H1 (cell line): ENCODE results near the gene RMND5A. TPM values are rescaled to one million over a fixed set of nuclear protein-coding genes. Genes with fewer than 3 reads are reported as not detected.

ENCODE experiments used
- CTCF ChIA-PET: fragments of 300-600 bp; sonication (Branson Sonifier 250); formaldehyde crosslinking; loops from one replicate; lab custom pipeline; 2021; ENCODE audit not compliant: partially characterized antibody; lab: Charles Lee
- POLR2A ChIA-PET: fragments of 300-600 bp; sonication (Branson Sonifier 250); formaldehyde crosslinking; loops from one replicate; lab custom pipeline; 2021; ENCODE audit warnings: inconsistent platforms; ENCODE audit not compliant: partially characterized antibody; lab: Charles Lee
- DNase-seq, 2 experiments: peaks; one replicate each; pipeline versions ENCODE4 v3.0.0 to v3.0.0-alpha.2; 2010 to 2022; ENCODE audit warnings: low spot score in 2 of 2, low read depth in 1 of 2, mixed read lengths in 1 of 2
- FAIRE-seq: peaks from 2 replicates; lab custom pipeline; 2011; peaks lifted over from hg19 to GRCh38; lab: Jason Lieb, UNC
- H2AFZ ChIP-seq: 2 replicates; pipeline ENCODE4 v1.8.1; 2012; ENCODE audit warnings: low read length, inconsistent platforms
- H2AK5ac ChIP-seq: 2 replicates; pipeline ENCODE4 v1.6.1; 2013; ENCODE audit warnings: low read depth, low read length
- H2BK120ac ChIP-seq: replicated peaks from 2 replicates; pipeline ENCODE3; 2013; ENCODE audit warnings: low read depth, low read length, inconsistent platforms
- H2BK12ac ChIP-seq: 2 replicates; pipeline ENCODE4 v1.6.1; 2013; ENCODE audit warnings: low read depth, low read length
- H2BK15ac ChIP-seq: 2 replicates; pipeline ENCODE4 v1.6.1; 2013; ENCODE audit warnings: low read length
- H2BK20ac ChIP-seq: 2 replicates; pipeline ENCODE4 v1.6.1; 2013; ENCODE audit warnings: low read length
- H2BK5ac ChIP-seq: 2 replicates; pipeline ENCODE4 v1.6.1; 2013; ENCODE audit warnings: low read depth, low read length
- H3K14ac ChIP-seq: 2 replicates; pipeline ENCODE4 v1.6.1; 2013; ENCODE audit warnings: inconsistent platforms; ENCODE audit not compliant: insufficient read length
- H3K18ac ChIP-seq: 2 replicates; pipeline ENCODE4 v1.6.1; 2013; ENCODE audit warnings: low read length; ENCODE audit errors: extremely low read depth
- H3K23ac ChIP-seq: 2 replicates; pipeline ENCODE4 v1.6.1; 2013; ENCODE audit warnings: inconsistent platforms; ENCODE audit not compliant: insufficient read length
- H3K23me2 ChIP-seq: 2 replicates; pipeline ENCODE4 v1.6.1; 2013; ENCODE audit warnings: low read depth, low read length
- H3K27ac ChIP-seq: 2 replicates; pipeline ENCODE4 v1.6.1; 2011; ENCODE audit warnings: low read depth, low read length, inconsistent platforms
- H3K27me3 ChIP-seq, 4 experiments: replicated peaks in 1 of 4; 1 replicate in 1 of 4; 2 replicates in 3 of 4; pipeline versions ENCODE4 v1.6.1 to v1.8.1; 2011 to 2013; ENCODE audit warnings: low read length in 3 of 4, mild to moderate bottlenecking in 3 of 4, inconsistent platforms in 2 of 4, mixed read lengths in 2 of 4, moderate library complexity in 1 of 4; ENCODE audit not compliant: control insufficient read depth in 3 of 4, insufficient read depth in 3 of 4; ENCODE audit errors: extremely low read depth in 1 of 4
- H3K36me3 ChIP-seq, 4 experiments: 2 replicates each; pipeline versions ENCODE4 v1.6.1 to v1.8.1; 2011 to 2013; ENCODE audit warnings: mild to moderate bottlenecking in 4 of 4, low read length in 3 of 4, moderate library complexity in 2 of 4, control low read depth in 1 of 4, inconsistent platforms in 1 of 4; ENCODE audit not compliant: insufficient read depth in 4 of 4, control insufficient read depth in 2 of 4
- H3K4ac ChIP-seq: replicated peaks from 2 replicates; pipeline ENCODE3; 2013; ENCODE audit warnings: low read length, low read depth, mixed read lengths, inconsistent platforms; ENCODE audit not compliant: insufficient read length
- H3K4me1 ChIP-seq, 4 experiments: replicated peaks in 1 of 4; 1 replicate in 1 of 4; 2 replicates in 3 of 4; pipeline versions ENCODE4 v1.6.1 to v1.8.1; 2011 to 2013; ENCODE audit warnings: low read length in 3 of 4, inconsistent platforms in 2 of 4, mixed read lengths in 1 of 4; ENCODE audit not compliant: insufficient read depth in 4 of 4, control insufficient read depth in 3 of 4
- H3K4me2 ChIP-seq, 2 experiments: 2 replicates each; pipeline versions ENCODE4 v1.6.1 to v1.8.1; 2011 to 2013; ENCODE audit warnings: low read depth in 2 of 2, low read length in 2 of 2, control low read depth in 1 of 2, inconsistent platforms in 1 of 2, mild to moderate bottlenecking in 1 of 2; ENCODE audit not compliant: insufficient read depth in 1 of 2
- H3K4me3 ChIP-seq, 4 experiments: fragments of 200-600, 300-600 bp in 1 of 4; sonication (generic), shearing (Covaris generic), sonication (Bioruptor Twin) in 1 of 4; 2 replicates each; pipeline versions ENCODE4 v1.5.1 to v1.8.1; 2011 to 2016; ENCODE audit warnings: low read length in 4 of 4, low read depth in 3 of 4, control low read depth in 2 of 4, inconsistent platforms in 2 of 4, mild to moderate bottlenecking in 2 of 4, mixed read lengths in 1 of 4, moderate library complexity in 1 of 4; ENCODE audit not compliant: insufficient read depth in 2 of 4; ENCODE audit errors: extremely low read depth in 1 of 4
- H3K56ac ChIP-seq: replicated peaks from 2 replicates; pipeline ENCODE3; 2013; ENCODE audit warnings: low read depth, mild to moderate bottlenecking, mixed read lengths, low read length, inconsistent platforms; ENCODE audit not compliant: insufficient read length
- H3K79me1 ChIP-seq: 2 replicates; pipeline ENCODE4 v1.6.1; 2013; ENCODE audit warnings: low read depth, low read length, control low read depth
- H3K79me2 ChIP-seq, 2 experiments: 2 replicates each; pipeline versions ENCODE4 v1.6.1 to v1.8.1; 2012 to 2013; ENCODE audit warnings: low read length in 2 of 2, mild to moderate bottlenecking in 2 of 2, inconsistent platforms in 1 of 2; ENCODE audit not compliant: insufficient read depth in 2 of 2, control insufficient read depth in 1 of 2
- H3K9ac ChIP-seq, 4 experiments: replicated peaks in 1 of 4; 1 replicate in 1 of 4; 2 replicates in 3 of 4; pipeline versions ENCODE4 v1.6.1 to v1.8.1; 2011 to 2013; ENCODE audit warnings: low read depth in 3 of 4, low read length in 3 of 4, control low read depth in 2 of 4, mild to moderate bottlenecking in 2 of 4, moderate library complexity in 2 of 4, inconsistent platforms in 1 of 4; ENCODE audit errors: extremely low read depth in 1 of 4
- H3K9me3 ChIP-seq, 2 experiments: 2 replicates each; pipeline versions ENCODE4 v1.6.1 to v1.8.1; 2012 to 2013; ENCODE audit warnings: mild to moderate bottlenecking in 2 of 2, moderate library complexity in 2 of 2, control low read depth in 1 of 2, inconsistent platforms in 1 of 2, low read depth in 1 of 2, low read length in 1 of 2, mixed read lengths in 1 of 2; ENCODE audit not compliant: insufficient read depth in 2 of 2
- H4K20me1 ChIP-seq, 2 experiments: replicated peaks in 1 of 2; 2 replicates each; pipeline versions ENCODE3 to v1.8.1; 2011 to 2013; ENCODE audit warnings: inconsistent platforms in 2 of 2, low read length in 2 of 2, mild to moderate bottlenecking in 1 of 2; ENCODE audit not compliant: insufficient read depth in 2 of 2, control insufficient read depth in 1 of 2
- H4K5ac ChIP-seq: 2 replicates; pipeline ENCODE4 v1.6.1; 2013; ENCODE audit warnings: low read length, low read depth, mixed read lengths, inconsistent platforms; ENCODE audit not compliant: insufficient read length
- H4K8ac ChIP-seq: 2 replicates; pipeline ENCODE4 v1.8.0; 2013; ENCODE audit warnings: mild to moderate bottlenecking, moderate library complexity, low read length, inconsistent platforms; ENCODE audit not compliant: insufficient read depth; ENCODE audit errors: extremely low read depth
- H4K91ac ChIP-seq: replicated peaks from 2 replicates; pipeline ENCODE3; 2013; ENCODE audit warnings: low read length, mixed read lengths, inconsistent platforms; ENCODE audit not compliant: insufficient read length
- CREB1 ChIP-seq: IDR thresholded peaks from 2 replicates; pipeline ENCODE4 v1.6.1; 2012; ENCODE audit warnings: inconsistent platforms
- EGR1 ChIP-seq: IDR thresholded peaks from 2 replicates; pipeline ENCODE4 v1.6.1; 2011; ENCODE audit warnings: low read depth, low read length, borderline replicate concordance
- EP300 ChIP-seq, 2 experiments: IDR thresholded peaks; 1 replicate in 1 of 2; 2 replicates in 1 of 2; pipeline ENCODE4 v1.6.1; 2011 to 2012; ENCODE audit warnings: low read depth in 2 of 2, low read length in 2 of 2, mild to moderate bottlenecking in 2 of 2, borderline replicate concordance in 1 of 2, inconsistent platforms in 1 of 2, moderate library complexity in 1 of 2
- HDAC2 ChIP-seq, 2 experiments: fragments of 300-600 bp in 1 of 2; sonication (generic) in 1 of 2; IDR thresholded peaks; 2 replicates each; pipeline ENCODE4 v1.6.1; 2011 to 2012; ENCODE audit warnings: low read depth in 2 of 2, low read length in 2 of 2, mild to moderate bottlenecking in 2 of 2, moderate library complexity in 2 of 2, borderline replicate concordance in 1 of 2, inconsistent platforms in 1 of 2
- KDM5A ChIP-seq: fragments of 200-600 bp; IDR thresholded peaks from 2 replicates; pipeline ENCODE4 v1.7.1; 2012; ENCODE audit warnings: mild to moderate bottlenecking, low read length, inconsistent platforms, mixed read lengths
- MAFK ChIP-seq: IDR thresholded peaks from 2 replicates; pipeline ENCODE4 v1.6.1; 2012; ENCODE audit warnings: low read depth, mild to moderate bottlenecking, improper control_type of control experiment, low read length
- NANOG ChIP-seq: IDR thresholded peaks from 2 replicates; pipeline ENCODE4 v1.6.1; 2011; ENCODE audit warnings: low read length, low read depth, mild to moderate bottlenecking, inconsistent platforms; ENCODE audit not compliant: insufficient read depth, poor library complexity, severe bottlenecking
- RNF2 ChIP-seq: fragments of 200-900, 300-1000 bp; sonication (generic); IDR thresholded peaks from 2 replicates; pipeline ENCODE4 v1.7.1; 2016; ENCODE audit warnings: borderline replicate concordance, low read depth, mild to moderate bottlenecking, antibody characterized with exemption, low read length; ENCODE audit not compliant: poor library complexity, severe bottlenecking; ENCODE audit errors: missing control alignments
- SP1 ChIP-seq: IDR thresholded peaks from 2 replicates; pipeline ENCODE4 v1.6.1; 2011; ENCODE audit warnings: low read depth, low read length
- SP2 ChIP-seq: IDR thresholded peaks from 2 replicates; pipeline ENCODE4 v1.6.1; 2012; ENCODE audit warnings: mild to moderate bottlenecking, low read length, inconsistent platforms
- WGBS, 2 experiments: shearing (Covaris generic) in 1 of 2; methylation state at CpG; one replicate each; pipeline versions ENCODE4 v1.1.6 to v1.1.7; 2013 to 2015; ENCODE audit warnings: low lambda C conversion rate in 2 of 2, mixed read lengths in 2 of 2, inconsistent platforms in 1 of 2, low coverage in 1 of 2, missing lambda C conversion rate in 1 of 2; ENCODE audit not compliant: insufficient replicate concordance in 2 of 2, insufficient coverage in 1 of 2, insufficient read length in 1 of 2; ENCODE audit errors: extremely low coverage in 1 of 2, missing lambda C conversion rate in 1 of 2; 5-methylcytosine and 5-hydroxymethylcytosine counted together
- polyA plus RNA-seq, 7 experiments: library from polyadenylated mRNA; depleted of rRNA in 3 of 7; stranded (reverse) in 5 of 7; unstranded in 2 of 7; fragments of >200 nt in 5 of 7; fragments of 200-250 nt in 2 of 7; gene quantifications; 1 replicate in 5 of 7; 2 replicates in 1 of 7; 4 replicates in 1 of 7; pipeline versions ENCODE4 v1.2.1 to v1.2.3, GENCODE V29; 2011 to 2013; ENCODE audit warnings: missing spikeins in 2 of 7, mixed read lengths in 2 of 7
- total RNA-seq: library from RNA; stranded (reverse); fragmentation: NEBNext Ultra II Directional; extraction: Animal tissue kit (Norgen Biotek cat#: 25700); gene quantifications from 2 replicates; pipeline ENCODE4 v1.2.1, GENCODE V29; 2021
- TF ChIP-seq, protein P1 (sequence below): IDR thresholded peaks from 2 replicates; pipeline ENCODE4 v1.6.1; 2011; ENCODE audit warnings: low read length, improper control_type of control experiment

The RMND5A gene
- total and polyA plus RNA-seq, 2 of the 8 experiments (the other 6 are each of a cell fraction or from before 2014, with no cell fraction given) = 21.0 to 66.2 TPM

GRCh38 chr2:86758405-86758804 lies 38.3 kb downstream of the RMND5A start:
- WGBS, 2 experiments = 97% methylated on average over 3 of the region's 3 CpGs; no CpG with 5 or more reads in 1 of the 2 experiments
- TF ChIP-seq RNF2 = no peak
- no peak for TF ChIP-seq HDAC2 (IDR thresholded peaks at IDR 0.05; ENCODE audit: borderline replicate concordance in 1 of 2, low read depth in 2 of 2, low read length in 2 of 2)
- no peak for TF ChIP-seq SP1
- no peak for TF ChIP-seq EGR1
- no peak for TF ChIP-seq SP2
- no peak for TF ChIP-seq CREB1
- TF ChIP-seq MAFK = no peak
- TF ChIP-seq, protein P1, sequence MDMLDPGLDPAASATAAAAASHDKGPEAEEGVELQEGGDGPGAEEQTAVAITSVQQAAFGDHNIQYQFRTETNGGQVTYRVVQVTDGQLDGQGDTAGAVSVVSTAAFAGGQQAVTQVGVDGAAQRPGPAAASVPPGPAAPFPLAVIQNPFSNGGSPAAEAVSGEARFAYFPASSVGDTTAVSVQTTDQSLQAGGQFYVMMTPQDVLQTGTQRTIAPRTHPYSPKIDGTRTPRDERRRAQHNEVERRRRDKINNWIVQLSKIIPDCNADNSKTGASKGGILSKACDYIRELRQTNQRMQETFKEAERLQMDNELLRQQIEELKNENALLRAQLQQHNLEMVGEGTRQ = no peak
- TF ChIP-seq EP300 (IDR thresholded peaks at IDR 0.05; ENCODE audit: borderline replicate concordance in 1 of 2, low read depth in 2 of 2, low read length in 2 of 2) = no peak
- TF ChIP-seq NANOG = no peak
- TF ChIP-seq KDM5A = no peak

More at GRCh38 chr2:86758405-86758804, 38.3 kb downstream of the RMND5A start:
- ChIA-PET CTCF (no interaction called here), POLR2A (no interaction called here)
- no peak overlapping the region for H4K91ac ChIP-seq
- peaks cover 0 to 38% of the 10 kb centered on the region in 2 experiments; a peak in 2 of 4 replicates for H3K79me2 ChIP-seq
- H2BK20ac ChIP-seq = no peak overlapping the region
- no peak overlapping the region for H3K56ac ChIP-seq
- no peak overlapping the region for H3K18ac ChIP-seq
- no peaks in the 10 kb centered on the region for H3K27me3 ChIP-seq
- no peaks in the 10 kb centered on the region for H3K79me1 ChIP-seq
- no peaks in the 10 kb centered on the region for H3K4me1 ChIP-seq
- H2AFZ ChIP-seq = no peak overlapping the region
- H2BK5ac ChIP-seq = no peak overlapping the region
- no peak overlapping the region for H4K5ac ChIP-seq
- no peak overlapping the region for H2BK12ac ChIP-seq
- no peak overlapping the region for H3K23ac ChIP-seq
- H3K9me3 ChIP-seq = no peaks in the 10 kb centered on the region
- no peak overlapping the region for H3K14ac ChIP-seq
- H3K9ac ChIP-seq = no peak overlapping the region
- H4K8ac ChIP-seq = no peak overlapping the region
- no peak overlapping the region for H3K4me2 ChIP-seq
- no peak overlapping the region for H2AK5ac ChIP-seq
- H3K27ac ChIP-seq = no peak overlapping the region
- H3K23me2 ChIP-seq = no peaks in the 10 kb centered on the region
- H2BK120ac ChIP-seq = no peak overlapping the region
- H4K20me1 ChIP-seq = peaks cover 0 to 5% of the 10 kb centered on the region in 2 experiments
- no peak overlapping the region for H3K4me3 ChIP-seq
- DNase-seq (no peak), FAIRE-seq (no peak)
- H3K4ac ChIP-seq = no peak overlapping the region
- H3K36me3 ChIP-seq = peaks cover 2 to 22% (median 4%) of the 10 kb centered on the region in 4 experiments; a peak in 4 of 8 replicates
- H2BK15ac ChIP-seq = no peak overlapping the region
